HG02970 (cell line): ENCODE data around the gene CDH26.

Source experiments
- ATAC-seq: cut with Tn5 transposase; IDR thresholded peaks from one replicate; pipeline ENCODE4 v1.9.1; 2021; ENCODE audit warnings: mild to moderate bottlenecking, moderate library complexity, moderate number of reproducible peaks; ENCODE audit not compliant: unreplicated experiment, low FRiP score

CDH26 gene

DNA sequence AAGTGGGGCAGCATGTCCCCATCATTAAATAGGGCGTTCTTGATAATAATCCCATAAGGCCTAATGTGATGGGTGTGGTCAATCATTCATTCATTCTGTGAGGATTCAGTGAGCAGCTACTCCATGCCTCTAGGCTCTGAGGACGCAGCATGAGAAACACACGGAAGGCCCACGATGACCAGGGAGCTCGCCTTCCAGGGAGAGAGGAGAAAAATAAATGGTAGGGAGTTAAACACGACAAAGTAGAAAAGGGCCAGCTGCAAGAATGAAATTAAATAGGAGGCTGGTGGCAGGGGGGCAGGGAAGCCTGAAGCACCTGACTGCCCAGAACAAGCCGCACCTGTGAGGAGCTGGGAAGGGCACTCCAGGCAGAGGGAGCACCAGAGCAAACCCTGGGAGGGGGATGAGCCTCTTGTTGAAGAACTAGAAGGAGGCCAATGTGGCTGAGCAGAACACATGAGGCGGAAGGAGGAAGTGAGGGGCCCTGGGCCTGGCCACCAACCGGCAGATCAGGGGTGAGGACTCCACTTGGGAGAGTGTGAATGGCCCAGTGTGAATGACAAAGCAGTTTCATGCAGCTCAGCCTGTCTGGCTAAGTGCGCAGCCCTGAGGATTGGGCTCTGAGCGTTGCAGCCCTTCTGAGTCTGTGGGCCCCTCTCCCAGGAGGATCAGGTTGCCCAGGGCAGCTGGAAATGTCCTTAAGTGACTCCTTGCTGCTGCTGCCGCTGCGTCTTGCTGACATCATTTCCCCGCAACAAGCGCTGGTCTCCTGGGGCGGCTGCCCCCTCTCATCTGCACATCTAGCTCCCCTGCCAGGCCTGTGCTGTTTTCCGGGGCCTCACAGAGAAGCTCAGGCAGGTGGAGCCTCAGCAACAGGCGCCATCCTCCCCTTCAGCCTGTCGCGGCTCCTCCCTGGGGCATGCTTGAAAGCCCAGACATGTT lies 99.9 kb downstream of the CDH26 start:
- ATAC-seq, result no peak

DNA sequence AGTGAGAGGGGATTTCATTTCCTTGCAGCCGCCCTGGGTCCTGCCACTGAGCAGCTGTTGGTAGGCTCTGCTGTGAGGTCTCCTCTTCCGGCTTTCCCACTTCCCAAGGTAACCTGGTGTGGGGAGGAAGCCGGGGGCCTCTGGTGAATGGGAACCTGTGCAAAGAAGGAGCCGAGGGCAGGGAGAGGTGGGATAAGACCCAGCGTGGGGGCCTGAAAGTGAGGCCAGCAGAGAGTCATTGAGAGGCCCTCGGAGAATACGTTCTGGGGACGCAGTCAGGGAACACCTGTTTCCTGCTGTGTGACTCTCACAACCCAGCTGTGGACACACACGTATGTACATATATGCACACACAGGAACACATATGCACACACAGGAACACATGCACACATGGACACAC lies 100.7 kb downstream of the CDH26 start:
- no peak for ATAC-seq

DNA sequence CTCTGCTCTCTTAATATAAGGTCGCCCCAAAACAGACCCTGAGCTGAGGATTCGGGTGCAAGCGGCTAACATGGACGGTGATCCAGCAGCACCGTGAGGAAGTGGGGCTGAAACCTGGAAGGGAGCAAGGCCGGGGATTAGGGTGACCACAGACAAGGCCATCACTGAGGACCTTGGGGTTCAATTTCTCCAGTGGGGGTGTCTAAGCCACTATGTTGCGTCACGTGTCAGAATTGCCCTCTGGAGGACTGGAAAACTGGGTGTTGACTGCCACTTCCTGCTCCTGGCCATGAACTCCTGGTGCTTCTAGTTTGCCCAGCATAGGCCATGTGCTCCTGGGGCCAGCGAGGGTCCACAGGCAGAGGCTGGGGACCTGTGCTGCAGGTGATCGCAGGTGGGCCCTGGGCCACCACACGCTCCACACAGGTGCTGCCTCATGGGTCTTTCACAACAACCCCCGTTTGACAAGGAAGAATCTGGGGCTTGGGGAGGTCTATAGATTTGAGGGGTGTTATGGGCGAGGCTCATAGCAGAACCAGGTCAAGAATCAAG lies 101.9 kb downstream of the CDH26 start:
- no peak for ATAC-seq

DNA sequence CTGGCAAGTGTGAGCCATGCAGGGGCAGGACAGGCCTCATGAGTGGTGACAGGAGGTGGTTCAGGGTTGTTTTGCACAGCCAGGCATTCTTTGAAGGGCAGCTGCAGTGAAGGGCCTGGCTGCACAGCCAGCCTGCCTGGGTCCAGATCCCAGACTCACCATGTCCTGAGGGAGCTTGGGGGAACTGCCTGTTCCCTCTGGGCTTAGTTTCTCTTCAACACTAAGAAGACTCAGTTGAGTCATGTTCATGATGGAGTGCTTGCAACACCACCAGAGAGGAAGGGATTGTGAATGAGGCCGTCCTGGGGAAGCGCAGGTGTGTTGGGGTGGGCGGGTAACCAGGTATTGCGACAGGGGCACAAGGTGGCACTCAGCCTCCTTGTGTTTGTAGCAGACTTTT lies 102.4 kb downstream of the CDH26 start:
- no peak for ATAC-seq

DNA sequence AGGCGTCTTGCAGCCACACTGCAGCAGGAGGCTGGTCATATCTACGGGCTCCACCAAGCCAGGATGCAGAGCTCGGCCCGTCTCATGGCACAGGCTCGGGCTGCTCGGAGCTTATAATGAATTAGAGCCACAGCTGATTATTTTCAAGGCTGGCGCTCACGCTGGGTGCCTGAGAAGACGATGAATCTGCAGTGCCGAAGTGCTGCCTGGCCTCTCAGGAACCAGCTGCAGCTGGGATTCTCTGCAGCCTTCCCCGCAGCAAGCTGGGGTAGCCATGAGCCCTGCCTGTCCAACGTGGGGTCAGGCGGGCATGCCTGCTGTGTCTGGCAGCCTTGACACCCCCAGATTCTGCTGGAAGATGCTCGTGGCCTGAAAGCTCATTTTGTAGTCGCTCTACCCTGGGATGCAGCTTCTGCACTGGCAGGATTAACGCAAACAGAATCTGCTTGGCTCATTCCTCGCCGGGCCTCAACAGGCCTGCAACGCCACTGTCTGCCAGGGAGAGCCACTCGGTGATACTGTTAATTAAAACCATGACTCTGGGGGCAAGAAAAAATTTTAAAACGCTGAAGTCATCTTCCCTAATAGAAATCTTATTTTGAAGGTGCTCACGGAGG lies 104.3 kb downstream of the CDH26 start:
- no peak for ATAC-seq

DNA sequence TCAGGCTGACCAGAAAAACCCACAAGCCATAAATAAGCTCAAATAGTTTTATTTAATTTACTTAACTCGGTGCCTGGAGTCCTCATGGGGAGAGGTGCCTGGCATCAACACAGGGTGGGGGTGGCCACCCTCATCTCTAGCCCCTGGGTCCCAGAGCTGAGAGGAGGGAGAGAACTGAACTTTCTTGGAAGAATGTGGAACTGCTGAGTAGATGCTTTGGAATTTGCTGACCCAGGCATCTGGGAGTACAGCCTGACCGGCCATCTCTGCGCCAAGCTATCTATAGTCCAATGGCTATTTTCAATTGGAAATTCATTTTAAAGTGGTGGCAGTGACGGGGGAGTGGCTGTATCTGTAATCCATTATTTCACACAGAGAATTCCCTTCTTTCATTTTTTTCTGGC lies 104.8 kb downstream of the CDH26 start:
- ATAC-seq, result no peak

DNA sequence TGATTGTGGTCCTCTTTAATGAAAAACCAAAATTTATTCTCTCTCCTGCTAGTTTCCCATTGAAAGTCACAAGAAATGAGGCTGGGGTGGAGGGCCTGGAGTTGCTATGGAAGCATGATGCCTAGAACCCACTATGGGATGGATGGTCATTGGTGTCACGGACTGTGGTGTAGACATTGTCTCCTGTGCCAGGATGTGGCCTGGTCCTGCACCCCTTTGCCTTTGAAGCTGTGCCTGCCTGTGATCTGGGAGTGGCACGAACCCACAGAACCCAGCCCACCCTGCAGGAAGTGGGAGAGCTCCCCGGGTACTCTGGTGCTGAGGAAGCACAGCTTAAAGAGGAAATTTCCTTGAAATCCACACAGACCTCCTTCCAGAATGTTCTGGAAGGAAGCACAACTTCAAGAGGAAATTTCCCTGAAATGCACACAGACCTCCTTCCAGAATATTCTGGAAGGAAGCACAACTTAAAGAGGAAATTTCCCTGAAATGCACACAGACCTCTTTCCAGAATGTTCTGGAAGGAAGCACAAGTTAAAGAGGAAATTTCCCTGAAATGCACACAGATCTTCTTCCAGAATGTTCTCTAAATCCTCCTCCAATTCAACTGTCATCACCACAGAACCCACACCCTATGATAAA lies 105.6 kb downstream of the CDH26 start:
- no peak for ATAC-seq
